HepG2 (cell line): ENCODE measurements around the gene TNFAIP8L1.

Experiments
- ATF1 ChIP-seq: IDR thresholded peaks from 2 replicates; pipeline ENCODE4 v1.6.1; 2016; ENCODE audit warnings: mild to moderate bottlenecking, control low read depth
- ATF3 ChIP-seq: sonication (generic); formaldehyde crosslinking; IDR thresholded peaks from 2 replicates; pipeline ENCODE4 v1.4.0; 2020; ENCODE audit warnings: missing genetic modification reagents
- BRCA1 ChIP-seq: sonication (generic); formaldehyde crosslinking; IDR thresholded peaks from 2 replicates; pipeline ENCODE4 v1.4.0; 2020; ENCODE audit warnings: missing genetic modification reagents
- CTCF ChIP-seq: sonication (generic); formaldehyde crosslinking; IDR thresholded peaks from 2 replicates; pipeline ENCODE4 v1.5.0; 2020; ENCODE audit warnings: mild to moderate bottlenecking, missing genetic modification reagents, moderate library complexity
- GTF2F1 ChIP-seq: fragments of 150-350 bp; IDR thresholded peaks from 2 replicates; pipeline ENCODE4 v1.6.1; 2014; ENCODE audit warnings: low read length
- HOXA3 ChIP-seq: sonication (generic); formaldehyde crosslinking; IDR thresholded peaks from 2 replicates; pipeline ENCODE4 v1.5.0; 2020; ENCODE audit warnings: missing genetic modification reagents
- KAT8 ChIP-seq: IDR thresholded peaks from 2 replicates; pipeline ENCODE4 v1.6.1; 2016; ENCODE audit warnings: missing genetic modification reagents, missing compliant biosample characterization
- NPAS2 ChIP-seq: sonication (generic); formaldehyde crosslinking; IDR thresholded peaks from 2 replicates; pipeline ENCODE4 v1.8.0; 2022; ENCODE audit warnings: mild to moderate bottlenecking, missing genetic modification reagents, borderline replicate concordance
- PBX3 ChIP-seq: sonication (generic); formaldehyde crosslinking; IDR thresholded peaks from 2 replicates; pipeline ENCODE4 v1.8.1; 2023; ENCODE audit warnings: missing genetic modification reagents, inconsistent platforms, borderline replicate concordance
- PRPF4 ChIP-seq: fragments of 200-400 bp; formaldehyde crosslinking; IDR thresholded peaks from 2 replicates; pipeline ENCODE4 v1.6.1; 2016; ENCODE audit warnings: low read length, low read depth; ENCODE audit not compliant: poor library complexity, severe bottlenecking
- SALL1 ChIP-seq: sonication (generic); formaldehyde crosslinking; IDR thresholded peaks from 2 replicates; pipeline ENCODE4 v1.8.0; 2022; ENCODE audit warnings: mild to moderate bottlenecking, missing genetic modification reagents
- ZIK1 ChIP-seq: sonication (generic); formaldehyde crosslinking; IDR thresholded peaks from 2 replicates; pipeline ENCODE4 v1.5.0; 2020; ENCODE audit warnings: mild to moderate bottlenecking, low read depth, missing genetic modification reagents, borderline replicate concordance
- ZNF572 ChIP-seq: sonication (generic); formaldehyde crosslinking; IDR thresholded peaks from 2 replicates; pipeline ENCODE4 v1.5.1; 2020; ENCODE audit warnings: mild to moderate bottlenecking, missing genetic modification reagents
- ZNF784 ChIP-seq: sonication (generic); formaldehyde crosslinking; IDR thresholded peaks from 2 replicates; pipeline ENCODE4 v1.5.1; 2020; ENCODE audit warnings: missing genetic modification reagents, mild to moderate bottlenecking, borderline replicate concordance

GRCh38 chr19:4693078-4693350 is 53.7 kb downstream of the TNFAIP8L1 start:
- TF ChIP-seq ZIK1 (no peak), SALL1 (no peak), KAT8 (CRISPR knock-in tag) (no peak), ZNF572 (CRISPR knock-in tag) (no peak), CTCF (CRISPR knock-in tag) (no peak), ATF1 (CRISPR knock-in tag) (no peak), PRPF4 (no peak), HOXA3 (no peak), GTF2F1 (no peak), ZNF784 (no peak), NPAS2 (no peak), ATF3 (CRISPR knock-in tag) (no peak), PBX3 (CRISPR knock-in tag) (no peak), BRCA1 (CRISPR knock-in tag) (no peak)
